Measurements from ENCODE around the gene PPP2R2B.

PPP2R2B gene

DNA sequence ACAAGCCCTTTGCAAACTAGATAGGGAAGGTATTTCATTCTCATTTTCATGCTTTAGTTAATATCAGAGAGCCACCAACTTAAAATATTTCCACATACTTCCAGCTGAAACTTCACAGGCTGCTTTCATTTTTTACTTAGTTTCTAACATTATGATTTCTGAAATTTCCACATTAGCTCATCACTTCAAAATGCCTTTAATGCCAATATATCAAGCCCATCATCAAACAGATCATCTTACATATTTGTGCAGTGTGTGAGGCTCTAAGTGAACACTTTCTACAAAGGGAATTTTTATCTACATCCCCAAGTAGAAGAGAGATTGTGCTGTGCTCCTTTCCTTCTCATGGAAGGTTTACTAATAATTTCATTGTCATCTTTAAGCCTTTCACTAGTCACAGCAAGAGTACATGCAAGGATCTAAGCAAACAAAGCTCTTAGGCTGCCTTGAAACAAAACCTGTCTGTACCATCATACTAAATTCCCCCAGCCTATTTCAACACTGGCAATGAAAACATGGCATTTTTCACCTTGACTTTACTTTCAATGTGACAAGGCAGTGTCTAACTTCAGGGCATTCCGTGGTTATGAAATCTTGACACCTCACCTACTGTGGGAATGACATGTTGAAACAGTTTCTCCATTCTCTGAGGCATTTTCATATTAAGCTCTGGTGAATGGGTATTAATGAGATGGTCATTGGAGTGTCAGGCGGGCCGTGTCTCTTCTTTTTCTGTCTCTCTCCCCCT, 45.4 kb downstream of the PPP2R2B start:
- in situ Hi-C loops (cut with HindIII; ENCODE audit: low sequenced_read_pairs) = loop anchor here (25.0 kb wide), 1 partner anchor 329 kb away; no protein-coding TSS in a partner anchor

DNA sequence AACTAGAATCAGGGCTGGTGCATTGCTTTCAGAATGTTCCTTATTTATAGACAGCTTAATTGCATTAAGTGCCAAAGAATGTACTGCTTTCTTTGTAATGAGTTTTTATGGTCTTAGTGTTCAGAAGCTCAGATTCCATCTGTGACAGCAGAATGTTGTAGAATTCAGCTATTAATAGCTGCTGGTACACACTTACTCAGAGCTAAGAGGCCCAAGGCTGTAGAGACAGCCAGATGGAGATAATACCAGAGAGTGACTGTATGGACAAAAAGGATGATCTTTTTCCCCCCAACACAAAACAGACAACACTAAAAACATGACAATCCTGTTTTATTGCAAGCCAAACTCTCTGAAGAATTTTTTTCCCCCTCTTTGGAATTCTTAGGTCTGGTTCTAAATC, 50.2 kb downstream of the PPP2R2B start:
- in situ Hi-C loops (cut with HindIII; ENCODE audit: low sequenced_read_pairs) = loop anchor here (25.0 kb wide), 1 partner anchor 334 kb away; no protein-coding TSS in a partner anchor

GRCh38 chr5:146827901-146828300, 50.7 kb downstream of the PPP2R2B start:
- in situ Hi-C loops (cut with HindIII; ENCODE audit: low sequenced_read_pairs) = loop anchor here (25.0 kb wide), 1 partner anchor 334 kb away; no protein-coding TSS in a partner anchor

- in situ Hi-C loops (cut with HindIII; ENCODE audit: low sequenced_read_pairs) = loop anchor here (25.0 kb wide), 1 partner anchor 337 kb away; no protein-coding TSS in a partner anchor
These were observed 53.5 kb downstream of the PPP2R2B start for GRCh38 chr5:146825033-146825432.

DNA sequence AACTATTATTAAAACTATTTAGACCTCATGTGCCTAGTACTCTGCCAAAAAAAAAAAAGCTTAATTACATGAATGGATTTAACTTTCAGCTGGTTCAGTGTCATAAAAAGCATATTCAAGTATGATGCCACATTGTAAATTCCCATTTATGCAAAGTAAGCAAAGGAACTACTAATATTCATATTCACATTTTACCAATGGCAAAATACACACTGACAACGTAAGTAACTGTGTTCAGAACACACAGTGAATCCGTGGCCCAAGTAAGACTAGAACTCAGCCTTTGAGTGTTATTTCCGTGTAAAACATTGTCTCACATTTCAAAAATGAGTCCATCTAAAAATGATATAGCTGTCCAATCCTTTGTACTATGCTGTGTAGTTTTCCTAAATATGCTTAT, 56.8 kb downstream of the PPP2R2B start:
- in situ Hi-C loops (cut with HindIII; ENCODE audit: low sequenced_read_pairs) = no loop called here

DNA sequence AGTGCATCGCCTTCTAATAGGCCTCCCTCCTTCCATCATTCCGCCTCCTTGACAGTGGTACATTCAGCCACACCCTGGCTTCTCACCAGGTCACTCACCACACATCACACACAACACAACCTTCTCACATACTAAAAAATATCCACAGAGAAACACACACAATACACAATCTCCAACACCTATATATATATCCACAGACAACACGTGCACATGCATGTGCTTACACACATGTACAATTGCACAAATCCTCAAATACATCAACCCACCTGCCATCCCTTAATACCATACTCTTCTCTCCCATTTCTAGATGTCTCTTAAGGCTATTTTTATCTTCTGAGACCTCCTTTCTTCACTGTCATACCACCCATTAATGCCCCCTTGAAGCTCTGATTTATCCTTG, 57.6 kb downstream of the PPP2R2B start:
- in situ Hi-C loops (cut with HindIII; ENCODE audit: low sequenced_read_pairs) = no loop called here

DNA sequence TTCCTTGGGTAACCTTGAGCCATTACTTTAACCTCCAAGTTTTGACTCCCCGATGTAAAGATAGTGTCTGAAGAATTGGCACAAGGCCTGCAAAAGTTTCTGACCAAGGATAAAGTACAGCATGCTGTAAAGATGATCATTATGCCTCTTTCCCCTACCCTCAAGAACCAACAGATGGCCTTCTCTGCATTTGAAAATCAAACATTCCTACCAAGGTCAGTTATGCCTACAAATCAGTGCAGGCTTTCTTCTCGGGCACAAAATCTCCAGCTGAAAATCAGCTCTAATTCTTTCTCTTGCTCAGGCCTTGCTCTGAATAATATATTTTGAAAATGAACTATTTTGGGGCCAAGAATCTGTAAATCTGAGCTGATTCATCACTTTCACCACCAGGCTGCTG, 59.7 kb downstream of the PPP2R2B start:
- in situ Hi-C loops (cut with HindIII; ENCODE audit: low sequenced_read_pairs) = no loop called here

DNA sequence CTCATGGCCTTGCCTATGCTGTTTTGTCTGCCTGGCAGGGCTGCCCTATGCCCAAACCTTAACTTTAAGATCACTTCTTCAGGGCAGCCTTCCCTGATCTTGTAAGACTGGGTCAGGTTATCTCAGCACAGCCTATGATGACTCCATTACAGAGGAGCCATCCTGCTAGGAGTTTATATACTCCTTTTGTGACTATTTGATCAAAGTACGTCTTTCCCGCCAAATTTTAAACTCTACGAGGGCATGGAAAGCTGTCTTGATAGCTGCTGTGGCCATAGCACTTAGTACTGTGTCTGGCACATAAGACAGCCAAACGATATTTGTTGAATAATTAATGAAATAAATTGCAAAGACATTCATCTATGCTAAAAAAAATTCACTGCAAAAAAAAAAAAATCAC, 60.6 kb downstream of the PPP2R2B start:
- in situ Hi-C loops (cut with HindIII; ENCODE audit: low sequenced_read_pairs) = no loop called here

- in situ Hi-C loops (cut with HindIII; ENCODE audit: low sequenced_read_pairs) = no loop called here
These were observed 61.7 kb downstream of the PPP2R2B start for GRCh38 chr5:146816775-146817387.

DNA sequence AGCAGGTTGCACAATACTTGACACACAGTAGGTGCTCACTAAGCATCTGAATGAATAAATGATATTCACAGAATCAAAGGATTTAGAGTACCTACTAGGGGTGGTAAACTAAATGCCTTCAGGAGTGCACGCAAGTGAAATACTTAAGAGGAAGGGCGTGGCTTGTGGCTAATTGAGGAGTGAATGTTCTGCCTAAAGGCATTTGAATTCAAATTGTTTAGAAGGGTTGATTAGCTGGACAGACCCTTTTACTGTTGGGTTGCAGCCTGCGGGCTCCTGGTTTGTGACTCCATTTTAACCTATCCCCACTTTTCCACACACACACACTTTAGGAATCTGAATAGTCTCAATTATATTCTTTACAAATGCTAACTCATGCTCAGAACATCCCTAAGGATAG, 63.1 kb downstream of the PPP2R2B start:
- in situ Hi-C loops (cut with HindIII; ENCODE audit: low sequenced_read_pairs) = no loop called here

- in situ Hi-C loops (cut with HindIII; ENCODE audit: low sequenced_read_pairs) = no loop called here
These were observed 65.0 kb downstream of the PPP2R2B start for GRCh38 chr5:146813346-146814157.

- in situ Hi-C loops (cut with HindIII; ENCODE audit: low sequenced_read_pairs) = no loop called here
These were observed 73.5 kb downstream of the PPP2R2B start for GRCh38 chr5:146805081-146805480.

- in situ Hi-C loops (cut with HindIII; ENCODE audit: low sequenced_read_pairs) = no loop called here
These were observed 75.5 kb downstream of the PPP2R2B start for GRCh38 chr5:146802945-146803522.

- in situ Hi-C loops (cut with HindIII; ENCODE audit: low sequenced_read_pairs) = no loop called here
These were observed 78.9 kb downstream of the PPP2R2B start for GRCh38 chr5:146799671-146800070.

DNA sequence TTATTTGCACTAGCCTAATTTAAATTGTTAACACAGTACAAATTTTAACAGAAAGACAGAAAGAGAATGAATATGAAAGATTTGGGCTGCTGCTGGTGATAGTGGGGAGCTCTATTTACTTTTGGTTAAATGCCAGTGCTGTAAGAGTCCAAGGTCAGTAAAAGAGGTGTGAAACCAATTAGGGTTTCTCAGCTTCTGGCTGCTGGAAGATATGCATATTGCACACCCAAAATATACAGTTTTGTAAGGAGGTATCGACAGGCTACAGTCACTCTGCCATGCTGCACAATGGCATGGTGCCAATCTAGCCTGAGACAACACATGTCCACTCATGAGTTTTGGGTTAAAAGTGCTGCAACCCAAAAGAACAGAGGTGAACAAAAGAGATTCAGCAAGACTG, 79.3 kb downstream of the PPP2R2B start:
- in situ Hi-C loops (cut with HindIII; ENCODE audit: low sequenced_read_pairs) = no loop called here

DNA sequence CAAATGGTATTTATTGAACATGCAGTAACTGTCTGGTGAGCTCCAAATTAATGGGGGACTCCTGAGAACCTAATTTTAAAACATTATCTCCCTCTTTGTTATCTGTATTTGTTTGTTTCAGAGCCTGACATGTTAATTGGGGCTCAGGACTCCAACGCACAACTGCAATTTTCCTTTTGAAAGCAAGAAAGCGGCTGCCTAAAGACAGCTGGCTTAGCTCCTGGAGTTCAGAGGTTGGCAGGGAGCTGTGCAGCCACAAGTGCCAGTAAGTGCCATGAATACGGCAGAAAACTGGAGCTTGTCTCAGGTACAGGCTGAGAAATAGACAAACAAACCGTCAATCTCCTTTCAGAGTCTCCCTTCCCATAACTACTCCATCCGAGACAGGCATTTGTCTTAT, 80.9 kb downstream of the PPP2R2B start:
- in situ Hi-C loops (cut with HindIII; ENCODE audit: low sequenced_read_pairs) = no loop called here

- in situ Hi-C loops (cut with HindIII; ENCODE audit: low sequenced_read_pairs) = no loop called here
These were observed 81.6 kb downstream of the PPP2R2B start for GRCh38 chr5:146796911-146797310.

GRCh38 chr5:146796144-146796543, 82.4 kb downstream of the PPP2R2B start:
- in situ Hi-C loops (cut with HindIII; ENCODE audit: low sequenced_read_pairs) = no loop called here

DNA sequence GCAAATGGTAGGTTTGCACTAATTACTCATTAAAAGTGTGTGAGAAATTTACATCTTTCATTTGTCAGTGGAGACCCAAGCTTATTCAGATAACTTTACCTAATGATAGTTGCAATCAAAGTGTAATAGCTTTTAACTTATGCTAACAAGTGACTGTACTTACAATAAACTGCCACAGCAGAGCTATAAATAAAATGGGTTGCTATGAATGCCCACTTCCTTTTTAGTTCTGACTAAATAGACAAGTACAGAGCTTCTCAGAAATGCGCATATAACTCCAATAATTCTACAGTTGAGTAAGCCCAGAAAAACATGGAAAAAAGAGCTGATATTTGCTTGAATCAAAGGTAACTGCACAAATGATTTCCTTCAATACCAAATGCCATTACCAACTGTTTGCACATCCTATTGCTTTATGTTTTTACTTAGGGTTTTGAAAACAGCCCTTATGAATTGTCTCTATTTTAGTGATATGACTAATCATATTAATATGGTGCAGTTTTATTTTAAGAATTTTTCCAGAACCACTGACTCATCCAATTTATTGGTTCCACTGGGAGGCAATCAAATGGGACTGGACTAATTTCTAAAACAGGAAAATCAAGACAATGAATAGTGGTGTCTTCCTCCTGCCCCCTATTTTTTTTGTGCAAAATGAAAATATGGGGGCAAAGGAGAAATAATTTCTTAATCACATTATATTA, 84.1 kb downstream of the PPP2R2B start:
- in situ Hi-C loops (cut with HindIII; ENCODE audit: low sequenced_read_pairs) = no loop called here

DNA sequence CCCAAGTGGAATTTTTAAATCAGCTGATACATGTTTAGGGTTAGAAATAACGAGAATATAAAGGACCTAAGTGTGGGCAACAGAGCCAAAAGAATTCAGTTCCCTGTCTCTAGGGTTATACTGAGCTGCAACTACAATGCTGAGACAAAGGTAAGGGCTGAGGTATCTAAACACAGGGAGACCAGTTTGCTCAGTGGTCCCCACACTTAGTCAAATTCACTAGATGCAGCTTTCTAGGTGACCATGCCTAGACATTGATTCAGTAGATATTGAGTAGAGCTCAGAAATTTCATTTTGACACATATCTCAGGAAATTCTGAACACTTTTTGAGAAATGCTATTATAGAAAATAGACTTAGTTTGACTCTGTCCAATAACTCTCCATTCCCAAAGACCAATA, 84.8 kb downstream of the PPP2R2B start:
- in situ Hi-C loops (cut with HindIII; ENCODE audit: low sequenced_read_pairs) = no loop called here

GRCh38 chr5:146791471-146791870, 87.1 kb downstream of the PPP2R2B start:
- in situ Hi-C loops (cut with HindIII; ENCODE audit: low sequenced_read_pairs) = no loop called here
